NK-92 (cell line): ENCODE data around the gene TBC1D17.

Source experiments
- DNase-seq: peaks from one replicate; lab custom pipeline; 2025; ENCODE audit not compliant: unreplicated experiment; lab: John Stamatoyannopoulos, UW

TBC1D17 gene

DNA sequence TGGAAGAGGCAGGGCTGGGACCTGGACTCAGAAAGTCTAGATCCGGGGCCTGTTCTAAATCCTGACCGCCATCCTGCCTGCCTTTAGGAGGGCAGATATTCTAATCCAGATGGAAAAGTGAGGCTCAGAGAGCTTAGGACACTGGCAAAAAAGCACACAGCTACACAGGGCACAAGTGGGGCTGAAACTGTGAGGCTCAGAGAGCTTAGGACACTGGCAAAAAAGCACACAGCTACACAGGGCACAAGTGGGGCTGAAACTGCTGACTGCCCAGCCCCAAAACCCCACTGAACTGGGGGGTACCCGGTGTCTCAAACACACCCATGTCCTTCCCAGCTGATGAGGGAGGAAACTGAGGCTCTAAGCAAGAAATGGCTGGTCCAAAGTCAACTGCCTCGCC is 2.3 kb upstream of the TBC1D17 start:
- DNase-seq, result no peak

- no peak for DNase-seq
Measured at GRCh38 chr19:49875857-49876421, 1.6 kb upstream of the TBC1D17 start.

- DNase-seq, result peak; percentile 63
Measured at GRCh38 chr19:49876422-49877019, 981 bp upstream of the TBC1D17 start.

GRCh38 chr19:49877879-49878743 is 609 bp downstream of the TBC1D17 start:
- peak; percentile 80 for DNase-seq

GRCh38 chr19:49878744-49879070 is 1.2 kb downstream of the TBC1D17 start:
- no peak for DNase-seq

DNA sequence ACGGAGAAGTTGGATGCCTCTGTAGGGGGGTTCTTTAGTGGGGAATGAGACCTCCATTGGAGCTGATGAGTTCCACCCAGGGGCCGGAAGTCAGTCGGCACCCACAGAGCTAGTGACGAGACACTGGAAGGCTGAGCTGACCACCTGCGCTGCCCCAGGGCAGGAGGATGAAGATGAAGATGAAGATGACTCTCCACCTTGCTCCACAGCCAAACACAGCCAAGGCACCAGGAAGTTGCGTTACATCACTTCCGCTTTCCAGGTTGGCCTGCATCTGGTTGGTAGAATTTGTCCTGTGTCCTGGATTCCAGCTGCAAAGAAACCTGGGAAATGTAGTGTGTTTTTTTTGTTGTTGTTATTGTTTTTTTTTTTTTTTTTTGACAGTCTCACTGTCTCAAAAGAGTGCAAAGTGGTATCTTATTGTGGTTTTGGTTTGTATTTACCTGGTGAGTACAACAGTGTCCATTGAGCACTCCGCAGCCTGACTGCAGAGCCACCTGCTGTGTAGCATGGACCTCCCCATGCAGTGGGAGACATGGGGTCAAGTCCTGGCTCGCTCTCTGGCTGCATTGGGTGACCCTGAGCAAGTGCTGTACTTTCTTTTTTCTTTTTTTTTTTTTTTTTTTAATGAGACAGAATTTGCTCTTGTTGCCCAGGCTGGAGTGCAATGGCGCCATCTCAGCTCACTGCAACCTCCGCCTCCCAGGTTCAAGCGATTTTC is 1.9 kb downstream of the TBC1D17 start:
- no peak for DNase-seq

- no peak for DNase-seq
Measured at GRCh38 chr19:49880162-49880869, 2.8 kb downstream of the TBC1D17 start.

DNA sequence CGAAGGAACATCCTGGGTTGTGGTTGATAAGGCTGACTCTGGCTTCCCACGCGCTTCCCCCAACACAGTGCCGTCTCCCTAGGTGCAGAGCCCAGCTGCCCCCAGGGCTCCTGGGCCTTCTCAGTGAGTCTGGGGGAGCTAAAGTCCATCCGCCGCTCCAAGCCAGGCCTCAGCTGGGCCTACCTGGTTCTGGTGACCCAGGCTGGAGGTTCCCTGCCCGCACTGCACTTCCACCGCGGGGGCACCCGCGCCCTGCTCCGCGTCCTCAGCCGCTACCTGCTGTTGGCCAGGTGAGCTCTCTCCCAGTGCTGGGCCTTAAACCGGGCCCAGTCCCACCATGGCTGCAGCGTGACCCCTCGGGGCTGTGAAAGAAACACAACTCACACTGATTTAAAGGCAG is 3.7 kb downstream of the TBC1D17 start:
- no peak for DNase-seq

GRCh38 chr19:49881672-49882394 is 4.3 kb downstream of the TBC1D17 start:
- DNase-seq, result no peak

- no peak for DNase-seq
Measured at GRCh38 chr19:49882643-49883042, 5.1 kb downstream of the TBC1D17 start.

GRCh38 chr19:49883094-49883493 is 5.6 kb downstream of the TBC1D17 start:
- no peak for DNase-seq

GRCh38 chr19:49884109-49884508 is 6.6 kb downstream of the TBC1D17 start:
- no peak for DNase-seq

- DNase-seq, result no peak
Measured at GRCh38 chr19:49884760-49885159, 7.3 kb downstream of the TBC1D17 start.

DNA sequence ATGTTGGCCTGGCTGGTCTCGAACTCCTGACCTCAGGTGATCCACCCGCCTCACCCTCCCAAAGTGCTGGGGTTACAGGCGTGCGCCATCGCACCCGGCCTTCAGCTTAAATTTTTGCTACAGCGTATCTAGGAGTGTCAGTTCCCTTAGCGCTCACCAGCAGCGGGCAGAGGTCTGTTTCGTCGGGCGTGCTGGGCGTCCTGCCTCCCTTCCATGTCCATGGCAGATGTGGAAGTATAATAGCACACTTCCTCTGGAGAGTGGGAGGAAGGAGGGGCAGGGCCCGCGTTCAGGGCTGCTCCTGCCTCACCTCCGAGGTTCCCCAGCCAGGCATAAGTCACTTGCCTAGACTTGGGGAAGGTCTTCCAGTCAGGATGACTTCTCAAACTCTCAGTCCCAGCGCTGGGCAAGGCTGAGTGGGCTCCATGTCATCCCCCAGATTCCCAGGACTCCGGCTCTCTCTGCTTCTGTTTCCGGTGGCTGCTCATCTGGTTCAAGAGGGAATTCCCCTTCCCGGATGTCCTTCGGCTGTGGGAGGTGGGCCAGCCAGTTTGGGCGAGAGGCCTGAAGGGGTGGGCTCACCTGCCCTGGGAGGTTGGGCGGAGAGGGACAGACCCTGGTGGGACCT is 9.6 kb downstream of the TBC1D17 start:
- DNase-seq, result no peak

- DNase-seq, result no peak
Measured at GRCh38 chr19:49887665-49888509, 10.4 kb downstream of the TBC1D17 start.

- DNase-seq, result no peak
Measured at GRCh38 chr19:49888510-49888824, 11.0 kb downstream of the TBC1D17 start.

GRCh38 chr19:49889038-49889686 is 11.7 kb downstream of the TBC1D17 start:
- DNase-seq, result no peak

DNA sequence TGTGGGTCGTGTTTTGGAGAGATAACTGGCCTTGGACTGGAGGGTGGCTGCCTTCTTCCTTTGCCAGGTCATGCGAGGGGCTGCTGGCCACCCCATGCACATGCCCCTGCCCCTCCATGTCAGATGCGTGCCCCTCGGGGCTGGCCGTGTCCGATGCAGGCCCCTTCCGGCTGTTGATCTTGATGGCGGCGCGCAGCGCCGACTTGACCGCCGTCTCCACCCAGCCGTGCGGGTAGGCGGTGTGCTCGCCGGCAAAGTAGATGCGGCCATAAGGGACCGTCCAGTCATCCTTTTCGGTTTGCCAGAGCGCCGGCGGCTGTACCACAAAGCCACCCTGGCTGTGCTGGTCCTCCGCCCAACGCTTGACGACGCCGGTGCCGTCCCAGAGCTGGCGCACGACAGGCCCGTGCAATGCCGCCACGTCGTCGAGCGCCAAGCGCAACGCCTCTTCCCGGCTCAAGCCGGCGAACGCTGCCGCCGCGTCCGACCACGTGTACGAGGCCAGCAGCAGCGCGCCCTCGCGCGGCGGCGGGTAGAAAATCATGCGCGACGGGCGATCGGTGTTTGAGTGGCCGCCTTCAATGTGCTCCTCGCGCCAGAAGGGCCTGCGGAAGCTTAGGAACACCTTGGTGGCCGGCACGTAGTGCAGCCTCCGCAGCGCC is 12.3 kb downstream of the TBC1D17 start:
- no peak for DNase-seq
